ENCODE measurements around the gene GUCY1A2. TPM values are rescaled to one million over a fixed set of nuclear protein-coding genes. Genes with fewer than 3 reads are reported as not detected.

Gene GUCY1A2
- total RNA-seq, 1 experiment from 2014 or later, result 0.10 TPM

GRCh38 chr11:106728379-106728778 is 289.9 kb downstream of the GUCY1A2 start:
- H3K27me3 ChIP-seq (ENCODE audit: insufficient read depth, low read length), result no peaks in the 10 kb centered on the region
- no peak overlapping the region for H3K4me3 ChIP-seq (replicated peaks in 1 of 2; ENCODE audit: low read depth in 1 of 2, low read length in 2 of 2)
- no peak for DNase-seq (ENCODE audit: low read depth, low spot score)
- no peak overlapping the region for H3K4me2 ChIP-seq (ENCODE audit: low read length)
- intact Hi-C loops (cut with micrococcal nuclease), result no loop called here
- ChIA-PET POLR2A (no interaction called here), RAD21 (ENCODE audit: low non-redundant PET in 1 of 2, low total read pairs in 2 of 2, uncharacterized antibody in 2 of 2, unreplicated experiment in 2 of 2) (no interaction called here), CTCF (no interaction called here)
- no peaks in the 10 kb centered on the region for H3K4me1 ChIP-seq (ENCODE audit: control insufficient read depth in 1 of 2, insufficient read depth in 2 of 2, low read length in 2 of 2)
- no peaks in the 10 kb centered on the region for H3K9me2 ChIP-seq (ENCODE audit: insufficient read depth)
- H4K20me1 ChIP-seq (ENCODE audit: insufficient read depth), result no peaks in the 10 kb centered on the region
- no peak overlapping the region for H3K9ac ChIP-seq (ENCODE audit: low read length)
- no peaks in the 10 kb centered on the region for H3K36me3 ChIP-seq (ENCODE audit: control insufficient read depth in 1 of 2, insufficient read depth in 2 of 2, low read length in 2 of 2)
- TF ChIP-seq EGR1 (IDR thresholded peaks at IDR 0.05; ENCODE audit: low read depth) (no peak), FOSL1 (IDR thresholded peaks at IDR 0.05; ENCODE audit: low read depth) (no peak), POLR2A (IDR thresholded peaks at IDR 0.05; ENCODE audit: borderline replicate concordance, extremely low read depth, insufficient read depth, insufficient read length) (no peak)
- no peaks in the 10 kb centered on the region for H3K9me3 ChIP-seq (ENCODE audit: control insufficient read depth in 1 of 2, insufficient read depth in 1 of 2, low read depth in 1 of 2, low read length in 2 of 2)
- H3K27ac ChIP-seq (ENCODE audit: low read depth, low read length), result no peak overlapping the region
- no peak overlapping the region for H2AFZ ChIP-seq (ENCODE audit: low read depth, low read length, poor library complexity, severe bottlenecking)
- H3K79me2 ChIP-seq (ENCODE audit: insufficient read depth, low read length), result no peaks in the 10 kb centered on the region
- no peak for ATAC-seq
- no TSS peak for BruUV-seq (replicated peaks)

GRCh38 chr11:106727256-106727655 is 291.0 kb downstream of the GUCY1A2 start:
- H2AFZ ChIP-seq (ENCODE audit: low read depth, low read length, poor library complexity, severe bottlenecking), result no peak overlapping the region
- H3K9me2 ChIP-seq (ENCODE audit: insufficient read depth), result no peaks in the 10 kb centered on the region
- no peaks in the 10 kb centered on the region for H3K79me2 ChIP-seq (ENCODE audit: insufficient read depth, low read length)
- H4K20me1 ChIP-seq (ENCODE audit: insufficient read depth), result no peaks in the 10 kb centered on the region
- CTCF ChIA-PET, result no interaction called here
- no peaks in the 10 kb centered on the region for H3K36me3 ChIP-seq (ENCODE audit: control insufficient read depth in 1 of 2, insufficient read depth in 2 of 2, low read length in 2 of 2)
- DNase-seq (ENCODE audit: low read depth, low spot score) (no peak), ATAC-seq (no peak)
- H3K27me3 ChIP-seq (ENCODE audit: insufficient read depth, low read length), result no peaks in the 10 kb centered on the region
- no peak overlapping the region for H3K27ac ChIP-seq (ENCODE audit: low read depth, low read length)
- H3K4me2 ChIP-seq (ENCODE audit: low read length), result no peak overlapping the region
- RAD21 ChIA-PET (ENCODE audit: low non-redundant PET in 1 of 2, low total read pairs in 2 of 2, uncharacterized antibody in 2 of 2, unreplicated experiment in 2 of 2), result no interaction called here
- H3K4me1 ChIP-seq (ENCODE audit: control insufficient read depth in 1 of 2, insufficient read depth in 2 of 2, low read length in 2 of 2), result no peaks in the 10 kb centered on the region
- intact Hi-C loops (cut with micrococcal nuclease), result no loop called here
- no peak overlapping the region for H3K9ac ChIP-seq (ENCODE audit: low read length)
- POLR2A ChIA-PET, result no interaction called here
- H3K9me3 ChIP-seq (ENCODE audit: control insufficient read depth in 1 of 2, insufficient read depth in 1 of 2, low read depth in 1 of 2, low read length in 2 of 2), result no peaks in the 10 kb centered on the region
- TF ChIP-seq, protein P1, sequence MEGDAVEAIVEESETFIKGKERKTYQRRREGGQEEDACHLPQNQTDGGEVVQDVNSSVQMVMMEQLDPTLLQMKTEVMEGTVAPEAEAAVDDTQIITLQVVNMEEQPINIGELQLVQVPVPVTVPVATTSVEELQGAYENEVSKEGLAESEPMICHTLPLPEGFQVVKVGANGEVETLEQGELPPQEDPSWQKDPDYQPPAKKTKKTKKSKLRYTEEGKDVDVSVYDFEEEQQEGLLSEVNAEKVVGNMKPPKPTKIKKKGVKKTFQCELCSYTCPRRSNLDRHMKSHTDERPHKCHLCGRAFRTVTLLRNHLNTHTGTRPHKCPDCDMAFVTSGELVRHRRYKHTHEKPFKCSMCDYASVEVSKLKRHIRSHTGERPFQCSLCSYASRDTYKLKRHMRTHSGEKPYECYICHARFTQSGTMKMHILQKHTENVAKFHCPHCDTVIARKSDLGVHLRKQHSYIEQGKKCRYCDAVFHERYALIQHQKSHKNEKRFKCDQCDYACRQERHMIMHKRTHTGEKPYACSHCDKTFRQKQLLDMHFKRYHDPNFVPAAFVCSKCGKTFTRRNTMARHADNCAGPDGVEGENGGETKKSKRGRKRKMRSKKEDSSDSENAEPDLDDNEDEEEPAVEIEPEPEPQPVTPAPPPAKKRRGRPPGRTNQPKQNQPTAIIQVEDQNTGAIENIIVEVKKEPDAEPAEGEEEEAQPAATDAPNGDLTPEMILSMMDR (IDR thresholded peaks at IDR 0.05 in 2 of 3, conservative IDR thresholded peaks at IDR 0.05 in 1 of 3; ENCODE audit: borderline replicate concordance in 1 of 3, insufficient read depth in 1 of 3, low read depth in 2 of 3, low read length in 2 of 3), result no peak
- TF ChIP-seq ZNF274 (IDR thresholded peaks at IDR 0.05; ENCODE audit: low read depth, low read length) (no peak), SRF (IDR thresholded peaks at IDR 0.05; ENCODE audit: low read depth) (no peak), EZH2 (IDR thresholded peaks at IDR 0.05) (no peak), CBX3 (IDR thresholded peaks at IDR 0.05; ENCODE audit: low read depth) (no peak), CEBPB (IDR thresholded peaks at IDR 0.05; ENCODE audit: low read depth) (no peak), ELF1 (IDR thresholded peaks at IDR 0.05; ENCODE audit: borderline replicate concordance, low read depth) (no peak), POLR2A (IDR thresholded peaks at IDR 0.05; ENCODE audit: borderline replicate concordance, extremely low read depth, insufficient read depth, insufficient read length) (no peak), JUND (IDR thresholded peaks at IDR 0.05) (no peak)
- TF ChIP-seq, protein P2, sequence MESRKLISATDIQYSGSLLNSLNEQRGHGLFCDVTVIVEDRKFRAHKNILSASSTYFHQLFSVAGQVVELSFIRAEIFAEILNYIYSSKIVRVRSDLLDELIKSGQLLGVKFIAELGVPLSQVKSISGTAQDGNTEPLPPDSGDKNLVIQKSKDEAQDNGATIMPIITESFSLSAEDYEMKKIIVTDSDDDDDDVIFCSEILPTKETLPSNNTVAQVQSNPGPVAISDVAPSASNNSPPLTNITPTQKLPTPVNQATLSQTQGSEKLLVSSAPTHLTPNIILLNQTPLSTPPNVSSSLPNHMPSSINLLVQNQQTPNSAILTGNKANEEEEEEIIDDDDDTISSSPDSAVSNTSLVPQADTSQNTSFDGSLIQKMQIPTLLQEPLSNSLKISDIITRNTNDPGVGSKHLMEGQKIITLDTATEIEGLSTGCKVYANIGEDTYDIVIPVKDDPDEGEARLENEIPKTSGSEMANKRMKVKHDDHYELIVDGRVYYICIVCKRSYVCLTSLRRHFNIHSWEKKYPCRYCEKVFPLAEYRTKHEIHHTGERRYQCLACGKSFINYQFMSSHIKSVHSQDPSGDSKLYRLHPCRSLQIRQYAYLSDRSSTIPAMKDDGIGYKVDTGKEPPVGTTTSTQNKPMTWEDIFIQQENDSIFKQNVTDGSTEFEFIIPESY (IDR thresholded peaks at IDR 0.05; ENCODE audit: extremely low read depth, insufficient replicate concordance, low read length), result no peak
- H3K4me3 ChIP-seq (replicated peaks in 1 of 2; ENCODE audit: low read depth in 1 of 2, low read length in 2 of 2), result no peak overlapping the region
- BruUV-seq (replicated peaks), result no TSS peak
